NB4 (cell line): ENCODE data around the gene ANKRD37.

Experiments
- CTCF ChIP-seq: IDR thresholded peaks from one replicate; pipeline ENCODE4 v1.5.1; 2012; ENCODE audit warnings: low read depth, low read length
- POLR2A ChIP-seq: IDR thresholded peaks from 2 replicates; pipeline ENCODE4 v1.6.1; 2011; ENCODE audit warnings: mild to moderate bottlenecking; ENCODE audit not compliant: insufficient read length; ENCODE audit errors: extremely low read depth

GRCh38 chr4:185369731-185370130 lies 26.9 kb upstream of the ANKRD37 start:
- TF ChIP-seq POLR2A, result no peak
- TF ChIP-seq CTCF, result no peak
